GM12874 (cell line): ENCODE results near the gene HLTF.

Experiments
- TF ChIP-seq, protein P1 (sequence below): IDR thresholded peaks from 2 replicates; pipeline ENCODE4 v1.5.1; 2011; ENCODE audit warnings: low read depth, mild to moderate bottlenecking, control low read depth, low read length, moderate library complexity; ENCODE audit not compliant: insufficient read depth

HLTF gene

DNA sequence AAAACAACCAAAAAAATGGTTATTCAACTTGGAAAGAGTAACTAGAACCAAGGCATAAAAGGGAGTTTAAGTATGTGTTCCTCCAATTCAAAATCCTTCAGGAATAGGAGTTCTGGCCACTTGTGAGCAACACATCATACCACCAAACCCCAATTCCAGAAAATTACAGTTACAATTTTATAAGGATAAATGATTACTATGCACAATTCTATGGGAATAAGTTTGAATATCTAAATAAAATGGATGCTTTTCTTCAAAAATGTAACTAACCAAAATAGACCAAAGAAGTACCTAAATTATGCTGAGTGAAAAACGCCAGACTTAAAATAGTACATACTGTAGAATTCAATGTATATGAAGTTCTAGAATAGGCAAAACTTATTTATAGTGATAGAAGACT, 4.6 kb downstream of the HLTF start:
- TF ChIP-seq, protein P1, sequence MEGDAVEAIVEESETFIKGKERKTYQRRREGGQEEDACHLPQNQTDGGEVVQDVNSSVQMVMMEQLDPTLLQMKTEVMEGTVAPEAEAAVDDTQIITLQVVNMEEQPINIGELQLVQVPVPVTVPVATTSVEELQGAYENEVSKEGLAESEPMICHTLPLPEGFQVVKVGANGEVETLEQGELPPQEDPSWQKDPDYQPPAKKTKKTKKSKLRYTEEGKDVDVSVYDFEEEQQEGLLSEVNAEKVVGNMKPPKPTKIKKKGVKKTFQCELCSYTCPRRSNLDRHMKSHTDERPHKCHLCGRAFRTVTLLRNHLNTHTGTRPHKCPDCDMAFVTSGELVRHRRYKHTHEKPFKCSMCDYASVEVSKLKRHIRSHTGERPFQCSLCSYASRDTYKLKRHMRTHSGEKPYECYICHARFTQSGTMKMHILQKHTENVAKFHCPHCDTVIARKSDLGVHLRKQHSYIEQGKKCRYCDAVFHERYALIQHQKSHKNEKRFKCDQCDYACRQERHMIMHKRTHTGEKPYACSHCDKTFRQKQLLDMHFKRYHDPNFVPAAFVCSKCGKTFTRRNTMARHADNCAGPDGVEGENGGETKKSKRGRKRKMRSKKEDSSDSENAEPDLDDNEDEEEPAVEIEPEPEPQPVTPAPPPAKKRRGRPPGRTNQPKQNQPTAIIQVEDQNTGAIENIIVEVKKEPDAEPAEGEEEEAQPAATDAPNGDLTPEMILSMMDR, result no peak

DNA sequence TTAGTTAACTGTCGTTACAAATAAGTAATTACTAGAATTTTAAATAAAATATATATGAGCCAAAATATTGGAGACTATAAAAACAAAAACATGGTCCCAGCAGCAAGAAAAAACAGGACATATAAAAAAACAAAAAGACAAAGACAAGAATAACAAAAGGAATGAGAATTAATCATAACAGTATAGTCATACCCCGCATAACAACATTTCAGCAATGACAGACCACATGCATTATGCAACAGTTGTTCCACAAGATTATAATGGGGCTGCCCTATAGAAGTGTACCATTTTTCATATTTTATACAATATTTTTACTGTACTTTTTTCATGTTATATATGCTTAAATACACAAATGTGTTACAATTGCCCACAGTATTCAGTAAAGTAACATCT, 5.6 kb downstream of the HLTF start:
- TF ChIP-seq, protein P1, result no peak

DNA sequence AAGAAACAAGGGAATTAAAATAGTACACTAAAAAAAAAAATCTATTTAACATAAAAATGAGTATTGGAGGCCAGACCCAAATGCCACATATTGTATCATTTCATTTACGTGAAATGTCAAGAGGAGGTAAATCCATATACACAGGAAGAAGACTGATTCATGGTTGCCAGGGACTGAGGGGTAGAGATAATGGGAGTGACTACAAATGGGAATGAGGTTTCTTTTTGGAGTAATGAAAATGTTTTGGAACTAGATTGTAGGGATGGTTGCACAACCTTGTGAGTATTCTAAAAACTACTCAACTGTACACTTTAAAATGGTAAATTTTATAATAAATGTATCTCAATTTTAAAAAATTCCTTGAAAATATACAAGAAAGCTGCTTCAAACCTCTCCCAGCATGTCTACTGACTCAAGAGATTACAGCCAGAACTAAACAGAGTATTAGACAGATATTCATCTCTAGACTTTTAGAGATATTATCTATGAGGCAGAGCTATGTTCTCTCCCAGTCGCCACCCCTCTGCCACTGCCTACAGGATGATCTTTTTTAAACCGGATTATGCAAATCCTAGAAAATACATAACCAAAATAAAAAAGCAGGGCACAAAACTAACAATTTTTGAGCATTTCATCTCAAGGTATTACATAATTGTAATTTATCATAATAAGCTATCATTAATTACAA, 6.2 kb downstream of the HLTF start:
- TF ChIP-seq, protein P1, result no peak

DNA sequence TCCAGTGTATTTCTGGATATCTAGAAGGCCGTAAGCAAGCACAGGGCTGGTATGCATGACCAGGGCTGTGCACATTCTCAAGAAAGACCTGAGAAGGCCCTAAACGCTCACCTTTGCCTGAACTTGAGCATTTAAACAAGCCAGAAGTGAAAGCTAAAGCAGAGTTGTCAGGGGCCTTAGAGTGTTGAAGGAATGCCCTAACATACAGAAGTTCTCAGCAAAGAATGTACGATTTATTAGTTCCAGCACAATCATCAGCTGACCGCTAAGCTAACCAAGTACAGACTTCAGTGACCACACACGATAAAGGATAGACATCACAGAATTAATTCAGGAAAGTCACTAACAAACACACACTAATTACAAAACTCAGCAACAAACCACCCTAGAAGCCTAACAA, 8.7 kb downstream of the HLTF start:
- TF ChIP-seq, protein P1, result no peak

DNA sequence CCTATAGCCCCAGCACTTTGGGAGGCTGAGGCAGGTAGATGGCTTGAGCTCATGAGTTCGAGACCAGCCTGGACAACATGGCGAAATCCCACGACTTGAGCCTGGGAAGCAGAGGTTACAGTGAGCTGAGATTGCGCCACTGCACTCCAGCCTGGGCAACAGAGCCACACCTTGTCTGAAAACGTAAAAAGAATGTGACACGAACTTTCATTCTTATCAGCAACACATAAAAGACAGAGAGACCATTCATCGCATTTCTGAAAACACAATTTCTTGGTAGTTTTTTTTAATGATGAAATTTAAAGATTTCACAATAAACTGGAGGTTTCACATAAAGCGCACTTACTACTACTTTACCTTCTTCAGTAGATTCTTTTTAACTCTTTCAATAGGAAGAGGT, 18.4 kb downstream of the HLTF start:
- TF ChIP-seq, protein P1, result no peak

DNA sequence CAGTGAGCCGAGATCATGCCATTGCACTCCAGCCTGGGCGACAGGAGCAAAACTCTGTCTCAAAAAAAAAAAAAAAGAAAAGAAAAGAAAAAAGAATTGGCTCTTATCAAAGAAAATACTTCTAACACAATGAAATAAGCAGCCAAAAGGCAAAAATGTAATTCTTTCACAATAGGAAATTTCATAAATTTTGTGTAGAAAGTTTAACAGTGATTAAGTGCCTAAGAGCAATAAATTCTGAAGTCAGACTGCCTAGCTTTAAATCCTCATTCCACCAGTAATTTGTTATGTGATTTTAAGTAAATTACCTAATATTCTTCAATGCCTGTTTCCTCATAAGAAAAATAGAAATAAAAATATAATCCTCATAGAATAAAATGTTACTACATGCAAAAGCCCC, 24.6 kb downstream of the HLTF start:
- TF ChIP-seq, protein P1, result no peak

DNA sequence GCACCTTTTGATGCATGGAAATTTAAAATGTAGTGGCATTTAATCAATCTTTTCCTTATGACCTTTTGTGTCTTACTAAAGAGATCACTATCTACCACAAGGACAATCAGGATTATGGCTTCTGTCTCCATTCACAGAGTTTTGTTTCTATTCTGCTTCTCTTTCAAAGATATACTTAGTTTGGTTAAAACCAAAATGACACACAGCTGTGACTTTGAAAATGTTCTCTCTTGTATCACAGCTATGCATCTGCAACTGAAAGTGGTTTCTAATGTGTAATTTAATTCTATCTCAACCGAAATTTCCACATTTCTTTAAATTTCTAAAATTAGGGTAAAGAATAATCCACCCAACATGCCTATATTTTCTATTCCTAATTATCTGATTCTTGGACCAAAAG, 27.7 kb downstream of the HLTF start:
- TF ChIP-seq, protein P1, result no peak
